Activated effector memory CD4-positive, alpha-beta T cell treated with Interleukin-2 at 50 U/mL for 16 hours (primary cell): ENCODE measurements around the gene UNC5B.

Experiments used
- DNase-seq: peaks from one replicate; pipeline ENCODE4 v3.0.0-alpha.2; 2020

Gene UNC5B

DNA sequence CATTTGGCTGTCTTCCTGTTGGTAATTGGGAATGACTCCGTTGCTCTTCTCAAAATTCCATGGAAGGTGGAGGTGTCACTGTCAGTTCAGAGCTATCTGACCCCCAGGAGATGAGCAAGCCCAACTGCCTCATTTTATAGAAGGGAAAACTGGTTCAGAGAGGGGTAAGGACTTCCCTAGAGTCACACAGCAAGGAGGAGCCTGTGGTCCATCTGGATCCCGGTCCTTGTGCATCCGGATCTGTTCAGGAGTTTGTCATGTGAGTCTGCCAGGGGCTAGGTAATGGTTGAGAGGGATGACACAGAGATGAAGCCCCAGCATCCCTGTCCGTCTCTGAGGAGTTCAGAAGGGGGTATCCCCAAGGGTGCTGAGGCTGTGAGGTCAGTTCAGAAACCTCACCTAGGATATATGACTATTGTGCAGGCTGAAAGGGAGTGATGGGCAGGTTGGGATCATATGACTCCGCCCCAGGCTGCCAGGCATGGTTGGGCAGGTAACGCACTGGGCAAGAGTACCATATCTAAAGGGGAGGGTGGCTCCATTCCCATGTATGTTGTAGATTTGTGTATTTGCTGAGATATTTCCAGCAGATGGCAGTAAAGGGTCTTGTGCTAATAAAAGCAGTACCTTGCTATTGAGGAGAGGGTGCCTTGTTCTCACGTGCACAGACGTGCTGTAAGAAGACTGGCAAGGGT, 90.7 kb downstream of the UNC5B start:
- DNase-seq, result no peak

GRCh38 chr10:71303569-71303907, 91.2 kb downstream of the UNC5B start:
- DNase-seq, result no peak

DNA sequence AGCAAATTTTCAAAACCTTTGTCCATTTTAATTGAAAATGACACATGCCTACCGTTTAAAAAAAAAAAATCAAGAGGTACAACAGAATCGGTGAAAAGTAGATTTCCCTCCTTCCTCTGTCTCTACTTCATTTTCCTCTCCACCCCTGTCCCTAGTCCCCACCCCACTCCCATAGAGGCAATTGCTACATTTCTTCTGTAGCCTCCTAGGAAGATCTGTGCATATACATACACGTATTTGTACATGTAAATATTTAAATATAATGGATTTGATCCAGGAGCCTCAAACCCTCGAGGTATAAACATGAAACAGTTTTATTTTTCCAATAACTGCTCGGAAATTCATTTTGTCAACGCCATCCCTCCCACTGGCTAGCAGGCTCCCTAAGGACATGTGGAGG, 92.5 kb downstream of the UNC5B start:
- no peak for DNase-seq

GRCh38 chr10:71306979-71307378, 94.6 kb downstream of the UNC5B start:
- no peak for DNase-seq

- DNase-seq, result no peak
Measured at GRCh38 chr10:71307469-71308085, 95.2 kb downstream of the UNC5B start.

DNA sequence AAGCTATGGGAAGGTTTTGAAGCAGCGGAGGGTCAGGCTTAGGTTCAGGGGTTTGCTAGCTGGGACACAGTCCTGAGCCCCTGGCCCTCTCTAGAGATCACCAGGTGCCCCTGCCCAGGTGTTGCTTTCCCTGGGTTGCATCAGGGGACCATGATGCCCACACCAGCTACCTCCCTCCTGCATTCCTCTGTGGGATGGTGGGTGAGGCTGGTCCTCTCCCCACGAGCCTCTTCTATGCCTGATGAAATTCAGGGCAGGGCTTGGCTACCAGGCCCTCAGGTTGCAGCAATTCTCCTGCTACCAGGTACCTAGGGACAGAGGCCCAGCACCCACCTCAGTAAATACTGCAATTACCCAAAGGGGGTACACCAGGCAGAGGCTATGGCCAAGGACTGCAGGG, 95.9 kb downstream of the UNC5B start:
- no peak for DNase-seq

DNA sequence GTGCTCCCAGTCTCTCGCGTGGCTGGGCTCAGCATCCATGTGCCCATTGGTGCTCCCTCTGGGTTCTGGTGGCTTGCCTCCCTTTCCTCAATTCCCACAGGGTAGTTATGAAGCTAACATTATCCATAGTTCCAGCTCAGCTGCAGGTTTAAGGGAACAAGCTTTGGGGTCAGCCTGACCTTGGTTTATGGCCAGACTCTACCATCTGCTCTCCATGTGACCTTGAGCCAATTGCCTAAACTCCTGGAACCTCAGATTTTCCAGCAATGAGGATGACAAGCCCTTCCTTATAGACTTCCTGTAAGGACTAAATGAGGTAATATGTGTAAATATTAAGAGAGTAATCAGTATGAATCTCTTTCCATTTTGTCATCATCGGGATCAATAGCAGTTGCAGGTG, 96.6 kb downstream of the UNC5B start:
- DNase-seq, result no peak

GRCh38 chr10:71309919-71310318, 97.5 kb downstream of the UNC5B start:
- DNase-seq, result no peak

GRCh38 chr10:71312220-71312619, 99.8 kb downstream of the UNC5B start:
- no peak for DNase-seq

GRCh38 chr10:71312811-71313789, 100.7 kb downstream of the UNC5B start:
- no peak for DNase-seq

- DNase-seq, result peak; percentile 27
Measured at GRCh38 chr10:71314028-71314693, 101.8 kb downstream of the UNC5B start.

DNA sequence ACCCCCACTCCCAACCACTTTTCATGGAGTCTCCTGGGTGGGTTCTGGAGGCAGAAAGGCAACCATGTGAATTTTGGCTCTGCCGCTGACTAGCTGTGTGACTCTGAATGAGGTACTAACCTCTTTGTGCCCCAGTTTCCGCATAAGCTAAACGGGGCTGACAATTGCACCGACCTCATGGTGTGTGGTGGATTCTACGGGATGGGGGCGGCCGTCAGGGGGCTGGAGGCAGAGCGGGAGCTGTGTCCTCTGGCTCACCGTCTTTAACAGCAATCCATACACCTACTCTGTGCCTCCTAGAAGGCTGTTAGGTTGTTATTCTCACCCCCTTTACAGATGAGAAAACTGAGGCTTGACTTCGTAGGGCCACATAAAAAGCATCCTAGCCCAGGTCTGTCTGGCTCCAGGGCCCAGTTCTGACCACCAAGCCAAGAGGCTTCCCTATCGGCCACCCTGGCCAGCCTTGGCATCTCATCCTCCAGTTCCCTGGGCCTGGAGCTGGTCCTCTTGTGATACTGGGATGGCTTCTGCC, 102.4 kb downstream of the UNC5B start:
- DNase-seq, result no peak

GRCh38 chr10:71316056-71316785, 103.9 kb downstream of the UNC5B start:
- DNase-seq, result no peak

GRCh38 chr10:71316786-71317160, 104.4 kb downstream of the UNC5B start:
- no peak for DNase-seq

DNA sequence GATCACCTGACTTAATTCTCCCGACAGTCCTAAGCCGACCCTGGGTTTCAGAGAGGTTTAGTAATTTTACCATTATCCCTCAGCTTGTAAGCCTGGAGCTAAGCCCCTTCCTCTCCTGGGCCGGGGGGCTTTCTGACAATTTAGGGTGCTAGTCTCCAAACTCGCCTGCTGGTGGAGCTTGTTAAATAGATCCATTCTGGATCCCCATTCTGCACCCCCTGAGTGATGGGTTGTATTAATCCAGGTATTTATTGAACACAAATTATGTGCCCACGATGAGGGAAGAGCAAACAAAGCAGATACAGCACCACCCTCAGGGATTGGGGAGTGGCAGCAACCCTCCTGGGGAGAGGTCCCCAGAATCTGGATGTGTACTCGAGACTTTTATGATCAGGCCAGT, 105.4 kb downstream of the UNC5B start:
- no peak for DNase-seq

GRCh38 chr10:71319042-71319799, 106.9 kb downstream of the UNC5B start, which contains the start of gene SLC29A3:
Gene SLC29A3, plus strand, starts transcription at chr10:71319259. Its CDS starts 51 bp downstream, at chr10:71319310.
- DNase-seq, result peak; percentile 86

DNA sequence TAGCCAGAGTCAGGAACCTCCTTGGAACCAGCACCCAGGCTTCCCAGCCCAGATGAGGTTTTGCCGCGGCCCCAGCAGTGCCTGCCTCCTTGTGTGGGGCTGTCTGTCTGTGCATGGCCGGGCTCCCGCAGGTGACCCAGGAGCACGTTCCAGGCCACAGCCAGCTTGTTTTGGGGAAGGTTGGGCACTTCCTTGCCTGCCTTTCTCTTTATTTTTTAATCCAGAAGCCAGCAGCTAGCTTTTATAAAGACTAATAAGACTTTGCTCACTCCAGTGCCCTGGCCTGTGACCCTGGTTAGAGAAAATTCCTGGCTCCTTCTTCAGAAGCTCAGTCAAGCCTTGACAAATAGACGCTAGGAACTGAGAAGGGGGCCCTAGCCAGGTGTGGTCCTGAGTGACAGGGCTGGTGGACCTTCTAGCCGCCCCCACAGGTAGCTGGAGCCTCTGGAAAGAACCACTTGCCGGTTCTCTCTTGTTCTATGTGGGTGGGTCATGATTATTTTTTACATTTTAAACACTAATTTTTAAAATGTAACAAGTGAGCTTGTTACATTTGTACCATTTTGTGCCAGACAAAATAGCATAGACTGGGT, 107.5 kb downstream of the UNC5B start:
- DNase-seq, result no peak

DNA sequence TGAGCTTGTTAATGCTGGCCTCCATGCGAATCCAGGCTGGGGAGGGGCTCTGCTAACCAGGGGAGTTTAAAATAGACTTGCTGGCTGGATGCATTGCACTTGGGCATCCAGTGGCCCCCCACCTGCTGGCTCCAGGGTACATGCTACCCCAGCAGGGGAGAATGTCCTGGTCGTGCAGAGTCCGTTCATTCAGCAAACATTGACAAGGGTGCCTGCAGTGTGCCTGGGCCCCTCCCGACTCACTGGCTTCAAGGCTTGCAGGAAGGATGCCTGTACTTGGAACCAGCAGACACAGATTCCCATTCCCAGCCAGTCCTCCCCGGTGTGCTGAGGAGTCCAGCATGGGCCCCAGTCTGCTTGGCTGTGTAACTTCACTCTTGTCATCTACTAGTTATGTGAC, 108.2 kb downstream of the UNC5B start:
- no peak for DNase-seq

DNA sequence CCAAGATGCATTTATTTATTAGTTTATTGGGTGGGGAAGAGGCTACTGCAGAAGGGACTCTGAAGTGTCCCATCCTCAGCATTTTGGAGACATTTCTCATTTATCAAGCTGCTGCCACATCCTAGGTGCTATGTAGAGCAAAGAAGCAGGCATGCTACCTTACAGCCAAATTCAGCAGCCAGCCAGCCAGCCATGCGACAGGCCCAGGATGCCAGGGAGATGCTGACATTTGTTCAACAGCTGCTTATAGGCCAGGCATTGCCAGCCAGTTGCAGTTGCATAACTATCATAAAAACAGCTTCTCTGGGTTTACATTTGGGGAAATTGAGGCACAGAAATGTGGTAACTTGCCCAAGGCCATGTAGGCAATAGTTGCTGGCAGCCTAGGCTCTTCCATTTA, 109.0 kb downstream of the UNC5B start:
- no peak for DNase-seq

- DNase-seq, result no peak
Measured at GRCh38 chr10:71323407-71323806, 111.0 kb downstream of the UNC5B start.

GRCh38 chr10:71324743-71325142, 112.4 kb downstream of the UNC5B start:
- no peak for DNase-seq
